ENCODE measurements around the gene MYL2. TPM values are rescaled to one million over a fixed set of nuclear protein-coding genes. Genes with fewer than 3 reads are reported as not detected.

MYL2 gene
- total RNA-seq, 4 donors from 2014 or later = not detected

DNA sequence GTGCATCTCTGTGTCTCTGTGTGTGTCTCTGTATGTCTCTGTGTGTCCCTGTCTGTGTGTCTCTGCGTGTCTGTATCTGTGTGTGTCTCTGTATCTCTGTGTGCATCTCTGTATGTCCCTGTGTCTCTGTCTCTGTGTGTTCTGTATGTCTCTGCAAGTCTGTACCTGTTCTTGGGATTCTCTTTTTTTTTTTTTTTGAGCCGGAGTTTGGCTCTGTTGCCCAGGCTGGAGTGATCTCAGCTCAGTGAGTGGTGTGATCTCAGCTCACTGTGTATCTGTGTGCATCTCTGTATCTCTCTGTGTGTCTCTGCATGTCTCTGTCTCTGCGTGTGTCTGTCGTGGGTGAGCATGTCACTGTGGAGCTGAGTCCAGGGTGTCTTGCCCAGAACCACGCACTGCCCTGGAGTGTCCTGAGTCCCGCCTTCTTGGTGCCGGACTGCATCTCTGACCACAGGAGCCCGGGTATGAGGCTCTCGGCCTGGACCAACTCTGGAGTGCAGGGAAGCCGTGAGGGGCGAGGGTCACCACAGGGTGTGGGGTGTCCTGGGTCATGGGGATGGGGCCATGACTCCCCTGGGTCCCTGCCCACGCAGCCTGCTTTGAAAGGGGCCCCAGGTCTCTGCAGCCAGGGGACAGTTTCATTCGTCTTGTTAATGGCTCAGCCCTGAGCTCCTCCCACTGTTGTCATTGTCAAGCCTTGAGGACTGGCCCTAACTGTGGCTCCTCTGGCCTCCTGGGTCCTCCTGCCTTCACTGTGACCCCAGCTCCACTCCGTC lies 11.8 kb downstream of the MYL2 start:
- no peak for DNase-seq (ENCODE audit: low spot score)
- no peak for ATAC-seq (ENCODE audit: low FRiP score)
- TF ChIP-seq, protein P1, sequence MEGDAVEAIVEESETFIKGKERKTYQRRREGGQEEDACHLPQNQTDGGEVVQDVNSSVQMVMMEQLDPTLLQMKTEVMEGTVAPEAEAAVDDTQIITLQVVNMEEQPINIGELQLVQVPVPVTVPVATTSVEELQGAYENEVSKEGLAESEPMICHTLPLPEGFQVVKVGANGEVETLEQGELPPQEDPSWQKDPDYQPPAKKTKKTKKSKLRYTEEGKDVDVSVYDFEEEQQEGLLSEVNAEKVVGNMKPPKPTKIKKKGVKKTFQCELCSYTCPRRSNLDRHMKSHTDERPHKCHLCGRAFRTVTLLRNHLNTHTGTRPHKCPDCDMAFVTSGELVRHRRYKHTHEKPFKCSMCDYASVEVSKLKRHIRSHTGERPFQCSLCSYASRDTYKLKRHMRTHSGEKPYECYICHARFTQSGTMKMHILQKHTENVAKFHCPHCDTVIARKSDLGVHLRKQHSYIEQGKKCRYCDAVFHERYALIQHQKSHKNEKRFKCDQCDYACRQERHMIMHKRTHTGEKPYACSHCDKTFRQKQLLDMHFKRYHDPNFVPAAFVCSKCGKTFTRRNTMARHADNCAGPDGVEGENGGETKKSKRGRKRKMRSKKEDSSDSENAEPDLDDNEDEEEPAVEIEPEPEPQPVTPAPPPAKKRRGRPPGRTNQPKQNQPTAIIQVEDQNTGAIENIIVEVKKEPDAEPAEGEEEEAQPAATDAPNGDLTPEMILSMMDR (IDR thresholded peaks at IDR 0.05) = no peak

DNA sequence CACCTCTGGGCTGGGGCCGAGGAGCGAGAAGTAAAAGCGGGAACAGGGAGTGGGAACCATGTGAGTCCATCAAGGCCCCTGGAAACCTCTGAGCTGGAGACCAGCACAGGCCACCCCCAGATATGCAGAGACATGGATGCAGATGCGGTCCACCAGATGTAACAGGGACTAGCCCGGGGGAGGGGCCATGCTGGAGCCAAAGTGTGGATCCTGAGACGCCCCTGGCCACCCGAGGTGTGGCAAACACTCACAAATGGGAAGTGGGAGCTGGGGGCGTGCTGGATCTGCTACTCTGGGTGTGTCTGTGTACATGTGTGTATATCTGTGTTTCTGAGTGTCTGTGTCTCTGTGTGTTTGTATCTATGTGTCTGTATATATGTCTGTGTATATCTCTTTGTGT lies 12.8 kb downstream of the MYL2 start:
- DNase-seq (ENCODE audit: low spot score) = no peak
- no peak for ATAC-seq (ENCODE audit: low FRiP score)
- TF ChIP-seq, protein P1 (IDR thresholded peaks at IDR 0.05) = no peak

DNA sequence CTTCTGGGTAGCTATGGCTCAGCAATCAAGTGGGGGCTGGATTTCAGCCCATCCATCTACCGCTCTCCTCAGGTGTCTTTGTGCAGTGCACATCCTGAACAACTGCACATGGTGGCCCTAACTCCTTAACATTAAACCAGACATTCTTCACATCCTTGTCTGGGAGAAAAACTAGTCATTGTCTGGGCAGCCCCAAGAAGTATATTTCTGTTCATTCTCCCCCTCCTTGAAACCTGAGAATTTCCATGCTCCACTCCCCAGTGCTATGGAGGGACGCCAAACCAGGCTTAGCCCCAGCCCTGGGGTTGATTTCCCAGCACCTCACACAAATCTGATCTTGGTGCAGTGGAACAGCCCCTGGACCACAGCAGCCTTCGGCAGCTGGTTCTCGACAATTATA lies 13.4 kb downstream of the MYL2 start:
- TF ChIP-seq, protein P1 (IDR thresholded peaks at IDR 0.05) = no peak
- DNase-seq (ENCODE audit: low spot score) (no peak), ATAC-seq (ENCODE audit: low FRiP score) (no peak)

DNA sequence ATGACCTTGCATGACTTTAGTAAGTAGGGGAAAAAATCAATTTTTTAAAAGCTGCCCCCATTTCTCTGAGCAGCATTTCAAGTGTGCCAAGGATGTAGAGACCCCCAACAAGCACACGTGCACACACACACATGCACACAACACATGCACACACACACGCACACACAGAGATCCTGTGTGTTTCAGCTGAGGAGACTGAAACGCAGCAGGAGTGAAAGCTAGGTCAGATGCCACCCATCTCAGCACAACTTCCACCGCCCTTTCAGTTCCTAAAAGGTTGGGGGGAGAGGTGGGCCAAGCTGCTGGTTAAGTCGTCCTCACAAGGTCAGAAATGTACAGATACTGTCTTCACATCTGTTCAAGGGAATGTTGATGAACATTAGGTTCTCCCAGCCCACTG lies 13.9 kb downstream of the MYL2 start:
- TF ChIP-seq, protein P1 (IDR thresholded peaks at IDR 0.05) = no peak
- ATAC-seq (ENCODE audit: low FRiP score) (no peak), DNase-seq (ENCODE audit: low spot score) (no peak)

DNA sequence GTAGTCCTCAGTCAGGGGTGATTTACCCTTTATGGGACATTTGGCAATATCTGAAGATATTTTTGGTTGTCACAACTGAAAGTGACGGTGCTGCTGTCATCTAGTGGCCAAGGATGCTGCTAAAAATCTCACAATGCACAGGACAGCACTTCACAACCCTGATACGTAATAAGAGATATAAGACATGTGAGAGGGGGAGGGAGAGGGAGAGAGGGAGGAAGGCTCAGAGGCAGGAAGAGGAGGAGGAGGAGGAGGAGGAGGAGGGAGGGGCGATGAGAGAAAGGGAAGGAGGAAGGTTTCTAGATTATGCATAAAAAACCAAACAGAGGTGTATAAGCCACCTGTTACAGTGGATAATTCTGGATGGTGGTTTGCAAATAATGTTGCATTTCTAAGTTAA lies 14.3 kb downstream of the MYL2 start:
- DNase-seq (ENCODE audit: low spot score) (no peak), ATAC-seq (ENCODE audit: low FRiP score) (no peak)
- TF ChIP-seq, protein P1 (IDR thresholded peaks at IDR 0.05) = no peak

DNA sequence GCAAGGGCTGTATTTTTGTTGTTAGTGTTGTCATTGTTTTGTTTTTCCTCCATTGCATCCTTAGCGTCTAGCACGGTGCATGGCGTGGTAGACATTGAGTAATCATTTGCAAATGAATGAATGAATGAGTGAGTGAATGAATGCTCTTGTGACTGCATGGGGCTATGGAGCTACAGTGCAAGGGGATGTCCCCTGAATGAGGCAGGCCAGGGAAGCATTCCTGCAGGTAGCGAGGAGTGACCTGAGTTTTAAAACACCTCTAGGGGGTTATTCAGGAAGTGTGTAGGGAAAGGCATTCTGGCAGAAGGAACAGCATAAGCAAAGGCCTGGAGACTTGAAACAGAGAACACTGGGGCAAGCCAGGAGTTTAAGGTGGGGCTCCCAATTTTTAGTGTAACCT lies 16.9 kb downstream of the MYL2 start:
- ATAC-seq (ENCODE audit: low FRiP score) (no peak), DNase-seq (ENCODE audit: low spot score) (no peak)
- TF ChIP-seq, protein P1 (IDR thresholded peaks at IDR 0.05) = no peak

DNA sequence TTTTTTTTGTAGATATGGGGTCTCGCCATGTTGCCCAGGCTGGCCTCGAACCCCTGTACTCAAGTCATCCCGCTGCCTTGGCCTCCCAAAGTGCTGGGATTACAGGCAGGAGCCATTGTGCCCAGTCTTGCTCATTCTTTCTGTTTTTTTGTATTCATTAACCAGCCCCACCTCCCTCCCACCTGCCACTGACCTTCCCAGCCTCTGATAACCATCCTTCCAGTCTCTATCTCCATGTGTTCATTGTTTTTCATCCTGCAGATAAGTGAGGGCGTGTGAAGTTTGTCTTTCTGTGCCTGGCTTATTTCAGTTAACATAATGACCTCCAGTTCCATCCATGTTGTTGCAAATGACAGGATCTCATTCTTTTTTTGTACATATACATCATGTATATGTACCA lies 19.0 kb downstream of the MYL2 start:
- ATAC-seq (ENCODE audit: low FRiP score) = no peak
- DNase-seq (ENCODE audit: low spot score) = no peak
- TF ChIP-seq, protein P1 (IDR thresholded peaks at IDR 0.05) = no peak

Measured in omental fat pad (tissue), 4 donors.